GM12891 (cell line): Measurements from ENCODE around the gene SPR.

Source experiments
- PAX5 ChIP-seq: IDR thresholded peaks from 2 replicates; pipeline ENCODE4 v1.6.1; 2011; ENCODE audit warnings: low read length, moderate library complexity, mild to moderate bottlenecking; ENCODE audit not compliant: insufficient read depth, severe bottlenecking
- POLR2A ChIP-seq: IDR thresholded peaks from 2 replicates; pipeline ENCODE4 v1.6.1; 2011; ENCODE audit warnings: low read depth, low read length, control low read depth
- POLR2AphosphoS5 ChIP-seq: IDR thresholded peaks from 2 replicates; pipeline ENCODE4 v1.6.1; 2011; ENCODE audit warnings: low read depth, low read length, control low read depth
- POU2F2 ChIP-seq: IDR thresholded peaks from 2 replicates; pipeline ENCODE4 v1.6.1; 2011; ENCODE audit warnings: low read depth, mild to moderate bottlenecking, control low read depth, low read length, moderate library complexity
- SPI1 ChIP-seq: IDR thresholded peaks from 2 replicates; pipeline ENCODE4 v1.6.1; 2011; ENCODE audit warnings: low read depth, low read length, control low read depth
- TAF1 ChIP-seq: IDR thresholded peaks from 2 replicates; pipeline ENCODE4 v1.6.1; 2011; ENCODE audit warnings: low read depth, low read length, control low read depth

DNA sequence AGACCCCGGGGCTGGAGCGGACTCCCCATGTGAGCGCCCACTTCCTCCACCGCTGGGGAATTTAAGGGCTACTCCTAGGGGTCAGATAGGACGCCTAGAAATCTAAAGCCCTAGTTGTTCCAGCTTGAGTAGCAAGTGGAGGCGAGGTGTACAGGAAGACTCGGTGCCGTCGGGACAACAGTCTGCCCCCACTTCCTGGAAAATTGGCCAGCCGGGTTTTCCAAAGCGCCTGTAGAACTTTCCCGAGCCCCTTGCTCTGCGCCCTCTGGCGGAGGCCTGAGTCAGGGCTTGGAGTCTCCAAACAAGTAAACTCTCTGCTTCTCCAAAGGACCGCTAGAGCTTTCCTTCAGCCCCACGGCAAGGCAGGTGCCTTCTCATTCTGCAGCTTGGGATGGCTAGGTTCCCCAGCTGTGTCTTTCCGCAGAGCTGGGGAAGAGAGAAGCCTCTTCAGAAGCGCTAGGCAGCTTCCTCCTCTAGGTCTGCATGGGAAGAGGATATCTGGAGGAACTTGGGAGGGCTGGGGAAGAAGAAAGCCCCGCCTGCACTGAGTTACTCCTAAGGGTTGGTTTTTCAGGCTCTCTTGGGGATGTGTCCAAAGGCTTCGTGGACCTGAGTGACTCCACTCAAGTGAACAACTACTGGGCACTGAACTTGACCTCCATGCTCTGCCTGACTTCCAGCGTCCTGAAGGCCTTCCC, 681 bp downstream of the SPR start:
- TF ChIP-seq POLR2A: no peak
- no peak for TF ChIP-seq SPI1
- no peak for TF ChIP-seq TAF1
- TF ChIP-seq POLR2AphosphoS5: no peak
- no peak for TF ChIP-seq POU2F2
- no peak for TF ChIP-seq PAX5
